Measurements from ENCODE around the gene DQX1.

Gene DQX1

GRCh38 chr2:74540291-74540690 lies 14.3 kb upstream of the DQX1 start:
- TF ChIP-seq POLR2AphosphoS5 (IDR thresholded peaks at IDR 0.05; ENCODE audit: low read depth, low read length): no peak
- no peak for TF ChIP-seq TAF1 (IDR thresholded peaks at IDR 0.05; ENCODE audit: borderline replicate concordance, insufficient read depth, low read length)
- no peak for TF ChIP-seq FOXP2 (optimal IDR thresholded peaks at IDR 0.05; ENCODE audit: borderline replicate concordance, extremely low read depth, extremely low read length, insufficient read depth)
- no peak for TF ChIP-seq SIN3A (IDR thresholded peaks at IDR 0.05; ENCODE audit: borderline replicate concordance, insufficient read depth, low read length)
- TF ChIP-seq REST (IDR thresholded peaks at IDR 0.05; ENCODE audit: insufficient read depth in 1 of 2, low read depth in 2 of 2, low read length in 2 of 2): no peak

GRCh38 chr2:74538881-74539339 lies 12.9 kb upstream of the DQX1 start:
- TF ChIP-seq POLR2AphosphoS5 (IDR thresholded peaks at IDR 0.05; ENCODE audit: low read depth, low read length) (no peak), FOXP2 (optimal IDR thresholded peaks at IDR 0.05; ENCODE audit: borderline replicate concordance, extremely low read depth, extremely low read length, insufficient read depth) (no peak), SIN3A (IDR thresholded peaks at IDR 0.05; ENCODE audit: borderline replicate concordance, insufficient read depth, low read length) (no peak), TAF1 (IDR thresholded peaks at IDR 0.05; ENCODE audit: borderline replicate concordance, insufficient read depth, low read length) (no peak)

GRCh38 chr2:74537140-74537539 lies 11.1 kb upstream of the DQX1 start:
- TF ChIP-seq TAF1 (IDR thresholded peaks at IDR 0.05; ENCODE audit: borderline replicate concordance, insufficient read depth, low read length) (no peak), SIN3A (IDR thresholded peaks at IDR 0.05; ENCODE audit: borderline replicate concordance, insufficient read depth, low read length) (no peak), POLR2AphosphoS5 (IDR thresholded peaks at IDR 0.05; ENCODE audit: low read depth, low read length) (no peak), FOXP2 (optimal IDR thresholded peaks at IDR 0.05; ENCODE audit: borderline replicate concordance, extremely low read depth, extremely low read length, insufficient read depth) (no peak), REST (IDR thresholded peaks at IDR 0.05; ENCODE audit: insufficient read depth in 1 of 2, low read depth in 2 of 2, low read length in 2 of 2) (no peak)

- TF ChIP-seq REST (IDR thresholded peaks at IDR 0.05; ENCODE audit: insufficient read depth in 1 of 2, low read depth in 2 of 2, low read length in 2 of 2) (no peak), FOXP2 (optimal IDR thresholded peaks at IDR 0.05; ENCODE audit: borderline replicate concordance, extremely low read depth, extremely low read length, insufficient read depth) (no peak), SIN3A (IDR thresholded peaks at IDR 0.05; ENCODE audit: borderline replicate concordance, insufficient read depth, low read length) (no peak), TAF1 (IDR thresholded peaks at IDR 0.05; ENCODE audit: borderline replicate concordance, insufficient read depth, low read length) (no peak), POLR2AphosphoS5 (IDR thresholded peaks at IDR 0.05; ENCODE audit: low read depth, low read length) (no peak)
Observed at GRCh38 chr2:74536166-74536950, 10.3 kb upstream of the DQX1 start.

- TF ChIP-seq FOXP2 (optimal IDR thresholded peaks at IDR 0.05; ENCODE audit: borderline replicate concordance, extremely low read depth, extremely low read length, insufficient read depth) (no peak), REST (IDR thresholded peaks at IDR 0.05; ENCODE audit: insufficient read depth in 1 of 2, low read depth in 2 of 2, low read length in 2 of 2) (no peak), SIN3A (IDR thresholded peaks at IDR 0.05; ENCODE audit: borderline replicate concordance, insufficient read depth, low read length) (no peak), POLR2AphosphoS5 (IDR thresholded peaks at IDR 0.05; ENCODE audit: low read depth, low read length) (no peak), TAF1 (IDR thresholded peaks at IDR 0.05; ENCODE audit: borderline replicate concordance, insufficient read depth, low read length) (no peak)
Observed at GRCh38 chr2:74535440-74535965, 9.5 kb upstream of the DQX1 start.

Data from PFSK-1 (cell line).